Lower leg skin (tissue), 3 donors: Measurements from ENCODE around the gene MGAT3.

Experiments
- CTCF ChIP-seq, 3 donors: fragments of 450-650 bp; IDR thresholded peaks; one replicate each; pipeline ENCODE4 v1.5.1; 2016; ENCODE audit warnings: antibody characterized with exemption in 3 of 3, mild to moderate bottlenecking in 3 of 3, moderate library complexity in 2 of 3
- POLR2A ChIP-seq, 2 donors: fragments of 450-650 bp; IDR thresholded peaks; one replicate each; pipeline ENCODE4 v1.6.1; 2016 to 2017; ENCODE audit warnings: antibody characterized with exemption in 2 of 2, mild to moderate bottlenecking in 1 of 2, moderate library complexity in 1 of 2

GRCh38 chr22:39419911-39420310 lies 36.9 kb upstream of the MGAT3 start:
- TF ChIP-seq CTCF (IDR thresholded peaks at IDR 0.05) (no peak), POLR2A (IDR thresholded peaks at IDR 0.05) (no peak)
